GM12865 (cell line): ENCODE data around the gene OMP.
A peak's percentile ranks its signal among the peaks of the same experiment; 100 is the strongest.

Experiments used
- DNase-seq: peaks from one replicate; pipeline ENCODE4 v3.0.0; 2010; ENCODE audit warnings: low read depth
- H3K4me3 ChIP-seq: 2 replicates; pipeline ENCODE4 v1.5.1; 2011; ENCODE audit warnings: mild to moderate bottlenecking, low read depth, low read length, control low read depth
- CTCF ChIP-seq: IDR thresholded peaks from 2 replicates; pipeline ENCODE4 v1.5.1; 2011; ENCODE audit warnings: low read length, control low read depth, low read depth, inconsistent platforms; ENCODE audit not compliant: insufficient read depth; ENCODE audit errors: missing control alignments

OMP gene

GRCh38 chr11:77126861-77127234 lies 24.2 kb downstream of the OMP start:
- no peak for TF ChIP-seq CTCF
- no peak for DNase-seq
- H3K4me3 ChIP-seq: peak overlapping the region; percentile 35

GRCh38 chr11:77127235-77127911 lies 24.7 kb downstream of the OMP start:
- peak; percentile 44 for DNase-seq

GRCh38 chr11:77127920-77128691 lies 25.5 kb downstream of the OMP start, which contains the start of gene MYO7A:
Gene MYO7A, plus strand, starts transcription at chr11:77128246. Its CDS starts 2,389 bp downstream, at chr11:77130635.
- TF ChIP-seq CTCF: no peak
- H3K4me3 ChIP-seq: peak within 1 kb of the TSS; percentile 35
- no peak for DNase-seq

More at GRCh38 chr11:77127235-77127911, 24.7 kb downstream of the OMP start:
- TF ChIP-seq CTCF: peak; percentile 97
- H3K4me3 ChIP-seq: peak overlapping the region; percentile 35

- H3K4me3 ChIP-seq: no peak overlapping the region
- no peak for TF ChIP-seq CTCF
- DNase-seq: no peak
Observed at GRCh38 chr11:77129069-77129841, 26.6 kb downstream of the OMP start.

GRCh38 chr11:77129842-77130756 lies 27.5 kb downstream of the OMP start:
- TF ChIP-seq CTCF: no peak
- no peak overlapping the region for H3K4me3 ChIP-seq
- DNase-seq: no peak
